Stimulated activated CD8-positive, alpha-beta memory T cell treated with anti-CD3 and anti-CD28 coated beads, Interleukin-12 subunit alpha, Interleukin-12 subunit beta, amount 100 ng/mL, for 4 hours (primary cell): Measurements from ENCODE around the gene CCDC28B.

ENCODE experiments used
- DNase-seq: peaks from one replicate; pipeline ENCODE4 v3.0.0-alpha.2; 2020; ENCODE audit warnings: low read depth

The CCDC28B gene

GRCh38 chr1:32195531-32195930 is 4.9 kb upstream of the CCDC28B start:
- DNase-seq: no peak

GRCh38 chr1:32195972-32196823 is 4.2 kb upstream of the CCDC28B start:
- no peak for DNase-seq

GRCh38 chr1:32197074-32197473 is 3.3 kb upstream of the CCDC28B start:
- DNase-seq: no peak

- DNase-seq: no peak
Measured at GRCh38 chr1:32197837-32198236, 2.6 kb upstream of the CCDC28B start.

- DNase-seq: no peak
Measured at GRCh38 chr1:32198237-32199042, 2.0 kb upstream of the CCDC28B start.

- DNase-seq: no peak
Measured at GRCh38 chr1:32199043-32199716, 1.2 kb upstream of the CCDC28B start.

GRCh38 chr1:32199717-32200072 is 700 bp upstream of the CCDC28B start:
- no peak for DNase-seq

GRCh38 chr1:32201011-32201855 is 838 bp downstream of the CCDC28B start:
- DNase-seq: peak; percentile 52

- no peak for DNase-seq
Measured at GRCh38 chr1:32204943-32205361, 4.6 kb downstream of the CCDC28B start.

- DNase-seq: peak; percentile 68
Measured at GRCh38 chr1:32205401-32206370, 5.3 kb downstream of the CCDC28B start, which contains the start of gene IQCC. IQCC (plus strand) TSS chr1:32205671; CDS start chr1:32205682, 11 bp downstream.

GRCh38 chr1:32208469-32208868 is 8.1 kb downstream of the CCDC28B start:
- DNase-seq: no peak

- DNase-seq: no peak
Measured at GRCh38 chr1:32208891-32209328, 8.5 kb downstream of the CCDC28B start, which contains the start of gene DCDC2B. DCDC2B (plus strand) TSS chr1:32209089; CDS start chr1:32209094, 5 bp downstream.

- DNase-seq: peak; percentile 25
Measured at GRCh38 chr1:32215629-32216480, 15.5 kb downstream of the CCDC28B start.

GRCh38 chr1:32216566-32216965 is 16.2 kb downstream of the CCDC28B start:
- DNase-seq: no peak

- DNase-seq: no peak
Measured at GRCh38 chr1:32219022-32219421, 18.6 kb downstream of the CCDC28B start.

- DNase-seq: no peak
Measured at GRCh38 chr1:32220746-32221580, 20.6 kb downstream of the CCDC28B start.

GRCh38 chr1:32221581-32221979 is 21.2 kb downstream of the CCDC28B start:
- DNase-seq: no peak
